ENCODE results near the gene DLGAP1. TPM values are rescaled to one million over a fixed set of nuclear protein-coding genes. Genes with fewer than 3 reads are reported as not detected.

Gene DLGAP1
- total and polyA plus RNA-seq, 2 of the 4 experiments (the other 2 are of a cell fraction): under 0.01 to 0.09 TPM

DNA sequence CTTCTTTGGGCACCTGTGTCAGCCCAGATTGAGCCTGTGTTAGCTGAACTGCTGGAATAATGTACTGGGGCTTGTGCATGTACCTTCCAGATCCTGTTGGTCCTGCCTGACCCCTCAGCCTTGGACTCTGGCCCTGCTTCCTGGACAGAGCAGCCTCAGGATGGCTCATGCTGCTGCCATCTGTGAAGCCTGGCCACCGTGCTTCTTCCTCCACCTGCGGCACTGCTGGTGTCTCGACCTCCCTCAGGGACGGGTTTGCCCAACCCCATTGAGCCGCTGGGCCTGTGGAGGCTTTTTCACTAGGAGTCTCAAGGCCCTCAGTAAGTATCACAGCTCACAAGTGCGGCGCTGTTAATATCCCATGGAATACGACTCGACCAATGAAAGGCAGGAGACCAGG, 662.4 kb downstream of the DLGAP1 start:
- H3K9ac ChIP-seq (ENCODE audit: low read depth, low read length): no peak overlapping the region
- no peaks in the 10 kb centered on the region for H3K9me3 ChIP-seq (ENCODE audit: control insufficient read depth, insufficient read depth, low read length)
- peak overlapping the region; percentile 96 for H2AK5ac ChIP-seq (ENCODE audit: low read depth, low read length)
- H4K5ac ChIP-seq (ENCODE audit: low read depth, low read length): no peak overlapping the region
- H2BK120ac ChIP-seq (ENCODE audit: low read depth, low read length): peak overlapping the region; percentile 30; the same call in 1 of the 2 replicates
- H3K4me1 ChIP-seq (ENCODE audit: control insufficient read depth, insufficient read depth, low read length): peaks cover 10% of the 10 kb centered on the region
- H4K91ac ChIP-seq (ENCODE audit: insufficient read depth, low read depth, low read length): peak overlapping the region; percentile 8; the same call in 1 of the 2 replicates
- no peak overlapping the region for H2AK9ac ChIP-seq (replicated peaks; ENCODE audit: low read depth, low read length, poor library complexity)
- no peaks in the 10 kb centered on the region for H3K27me3 ChIP-seq (ENCODE audit: control insufficient read depth, insufficient read depth, low read length)
- no peak overlapping the region; the same call in 1 of the 2 replicates for H3K4ac ChIP-seq (ENCODE audit: low read depth, low read length)
- ATAC-seq (ENCODE audit: low read depth) (no peak), DNase-seq (no peak)
- peak overlapping the region; percentile 94; the same call in 1 of the 3 replicates for H2BK15ac ChIP-seq (ENCODE audit: low read depth, low read length)
- peaks cover 13% of the 10 kb centered on the region for H3K9me1 ChIP-seq (ENCODE audit: insufficient read depth, low read length)
- no peak overlapping the region for H2BK5ac ChIP-seq (ENCODE audit: low read depth, low read length, poor library complexity, severe bottlenecking)
- intact Hi-C loops (cut with micrococcal nuclease): no loop called here
- no peak overlapping the region; a peak in 1 of 4 replicates for H4K8ac ChIP-seq (ENCODE audit: low read depth in 2 of 2, low read length in 2 of 2)
- TF ChIP-seq, protein P1, sequence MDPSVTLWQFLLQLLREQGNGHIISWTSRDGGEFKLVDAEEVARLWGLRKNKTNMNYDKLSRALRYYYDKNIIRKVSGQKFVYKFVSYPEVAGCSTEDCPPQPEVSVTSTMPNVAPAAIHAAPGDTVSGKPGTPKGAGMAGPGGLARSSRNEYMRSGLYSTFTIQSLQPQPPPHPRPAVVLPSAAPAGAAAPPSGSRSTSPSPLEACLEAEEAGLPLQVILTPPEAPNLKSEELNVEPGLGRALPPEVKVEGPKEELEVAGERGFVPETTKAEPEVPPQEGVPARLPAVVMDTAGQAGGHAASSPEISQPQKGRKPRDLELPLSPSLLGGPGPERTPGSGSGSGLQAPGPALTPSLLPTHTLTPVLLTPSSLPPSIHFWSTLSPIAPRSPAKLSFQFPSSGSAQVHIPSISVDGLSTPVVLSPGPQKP (IDR thresholded peaks at IDR 0.05; ENCODE audit: borderline replicate concordance, low read depth, low read length): no peak
- in situ Hi-C loops (cut with MboI; ENCODE audit: low sequenced_read_pairs): no loop called here
- H3K4me3 ChIP-seq (ENCODE audit: insufficient read depth, low read depth, low read length): no peak overlapping the region
- H2AFZ ChIP-seq (replicated peaks; ENCODE audit: low read length, poor library complexity): no peak overlapping the region
- WGBS, 2 experiments (ENCODE audit: extremely low coverage in 2 of 2, insufficient read length in 1 of 2): 93% methylated on average over 5 of the region's 9 CpGs; no CpG with 5 or more reads in 1 of the 2 experiments
- dilution Hi-C loops (cut with HindIII; ENCODE audit: low sequenced_read_pairs, unreplicated experiment): no loop called here
- H2BK20ac ChIP-seq (ENCODE audit: low read depth, low read length): no peak overlapping the region
- no peaks in the 10 kb centered on the region for H3K36me3 ChIP-seq (ENCODE audit: control insufficient read depth, insufficient read depth, low read length)
- ChIA-PET POLR2A (ENCODE audit: unreplicated experiment) (no interaction called here), CTCF (no interaction called here)
- H4K20me1 ChIP-seq (ENCODE audit: insufficient read depth, low read length): no peaks in the 10 kb centered on the region
- BruUV-seq (replicated peaks): no TSS peak
- H3K79me1 ChIP-seq (ENCODE audit: low read depth in 1 of 2, low read length in 2 of 2): no peaks in the 10 kb centered on the region
- H3K27ac ChIP-seq (ENCODE audit: insufficient read depth, low read length): no peak overlapping the region
- no peak overlapping the region for H3K4me2 ChIP-seq (ENCODE audit: low read depth, low read length)
- H3K14ac ChIP-seq (replicated peaks; ENCODE audit: low read depth, low read length): no peak overlapping the region
- no peak overlapping the region for H3K23ac ChIP-seq (ENCODE audit: low read depth, low read length)
- H3K18ac ChIP-seq (ENCODE audit: low read depth, low read length): no peak overlapping the region; the same call in 1 of the 2 replicates
- H3K56ac ChIP-seq (ENCODE audit: extremely low read depth, insufficient read depth, low read length): no peak overlapping the region
